Spleen (tissue), 11 donors: ENCODE data around the gene CDC123. TPM values are rescaled to one million over a fixed set of nuclear protein-coding genes. Genes with fewer than 3 reads are reported as not detected.

ENCODE experiments used
- DNase-seq: peaks from one replicate; pipeline ENCODE4 v3.0.0-alpha.2; 2020
- H3K27ac ChIP-seq, 8 donors: fragments of 200-600 bp; sonication (generic) in 7 of 8; 1 replicate in 4 of 8; 2 replicates in 4 of 8; pipeline versions ENCODE4 v1.5.0 to v1.8.0; 2016 to 2021; ENCODE audit warnings: inconsistent platforms in 4 of 8, mild to moderate bottlenecking in 4 of 8, moderate library complexity in 1 of 8
- H3K27me3 ChIP-seq, 7 donors: fragments of 200-600 bp; sonication (generic) in 6 of 7; replicated peaks in 1 of 7; 1 replicate in 4 of 7; 2 replicates in 3 of 7; pipeline versions ENCODE4 v1.5.0 to v1.8.0; 2016 to 2021; ENCODE audit warnings: inconsistent platforms in 3 of 7, mild to moderate bottlenecking in 1 of 7
- H3K36me3 ChIP-seq, 6 donors: fragments of 200-600 bp; sonication (generic) in 5 of 6; 1 replicate in 4 of 6; 2 replicates in 2 of 6; pipeline versions ENCODE4 v1.5.0 to v1.8.0; 2016 to 2021; ENCODE audit warnings: inconsistent platforms in 2 of 6
- H3K4me1 ChIP-seq, 6 donors: fragments of 200-600 bp; sonication (generic) in 5 of 6; 1 replicate in 3 of 6; 2 replicates in 3 of 6; pipeline versions ENCODE4 v1.5.0 to v1.8.0; 2016 to 2021; ENCODE audit warnings: inconsistent platforms in 3 of 6
- H3K4me3 ChIP-seq, 8 donors: fragments of 200-600 bp; sonication (generic) in 7 of 8; 1 replicate in 4 of 8; 2 replicates in 4 of 8; pipeline versions ENCODE4 v1.5.0 to v1.8.0; 2016 to 2021; ENCODE audit warnings: inconsistent platforms in 4 of 8, mild to moderate bottlenecking in 4 of 8, moderate library complexity in 2 of 8
- H3K9me3 ChIP-seq, 8 donors: fragments of 200-600 bp; sonication (generic) in 7 of 8; 1 replicate in 4 of 8; 2 replicates in 4 of 8; pipeline versions ENCODE4 v1.5.0 to v1.8.0; 2016 to 2021; ENCODE audit warnings: inconsistent platforms in 4 of 8
- CTCF ChIP-seq, 11 experiments: fragments of 200-600 bp in 7 of 11; fragments of 450-650 bp in 4 of 11; sonication (generic) in 4 of 11; IDR thresholded peaks in 8 of 11; conservative IDR thresholded peaks in 3 of 11; 1 replicate in 7 of 11; 2 replicates in 4 of 11; pipeline versions ENCODE4 v1.4.0 to v1.8.0; 2016 to 2021; ENCODE audit warnings: antibody characterized with exemption in 11 of 11, inconsistent platforms in 4 of 11, mild to moderate bottlenecking in 1 of 11
- POLR2A ChIP-seq, 3 donors: fragments of 450-650 bp; IDR thresholded peaks; one replicate each; pipeline ENCODE4 v1.5.1; 2017; ENCODE audit warnings: antibody characterized with exemption in 3 of 3, mild to moderate bottlenecking in 1 of 3
- POLR2AphosphoS5 ChIP-seq, 3 donors: sonication (generic); formaldehyde crosslinking; IDR thresholded peaks; one replicate each; pipeline ENCODE4 v1.5.1; 2017; ENCODE audit warnings: antibody characterized with exemption in 3 of 3
- WGBS, 5 donors: extraction: QIAGEN DNeasy Blood & Tissue Kit in 3 of 5; methylation state at CpG; one replicate each; pipeline versions ENCODE4 v1.1.5 to v1.1.7; 2013 to 2018; 5-methylcytosine and 5-hydroxymethylcytosine counted together
- intact Hi-C: fragments of 100-400 bp; cut with DNase I; formaldehyde crosslinking; loops from one replicate; pipeline ENCODE4 v1.15.0; 2023; ENCODE audit warnings: low total_unique reads
- polyA plus RNA-seq, 3 donors: library from polyadenylated mRNA; stranded (reverse); fragments of 200-250 nt; gene quantifications; one replicate each; pipeline ENCODE4 v1.2.1, GENCODE V29; 2013
- total RNA-seq, 7 donors: library from RNA; depleted of rRNA in 3 of 7; stranded (reverse); fragments of >200 nt in 3 of 7; fragmentation: NEBNext Ultra II Directional in 4 of 7; extraction: Animal tissue kit (Norgen Biotek cat#: 25700) in 4 of 7; gene quantifications; one replicate each; pipeline versions ENCODE4 v1.1.0 to v1.2.1, GENCODE V29; 2016 to 2021
- donor health status: healthy with polysubstance abuse.
- donor health status: DM: no; HTN: no; CAD: no; lungs with moderate emphysema.
- donor health status: DM: no; HTN: no; CAD: no.
- donor health status: Bipolar disorder and iron deficiency.
- donor health status: healthy.
- donor health status: DM: no; HTN: no; CAD: no.
- donor health status: DM: yes; HTN: yes; CAD: no.

The CDC123 gene
- total and polyA plus RNA-seq, 10 donors: 38.8 to 93.8 (median 59.9) TPM

GRCh38 chr10:12255048-12255447 is 59.1 kb downstream of the CDC123 start:
- 48 to 80% (median 70%) methylated on average over 1 of the region's 1 CpG for WGBS, 5 donors
- H3K27ac ChIP-seq: no peak overlapping the region

GRCh38 chr10:12259988-12260387 is 64.0 kb downstream of the CDC123 start:
- Histone ChIP-seq H3K36me3 (no peaks in the 10 kb centered on the region), H3K27ac (no peak overlapping the region), H3K4me3 (no peak overlapping the region), H3K4me1 (peaks cover 5 to 29% (median 23%) of the 10 kb centered on the region in 6 donors), H3K9me3 (no peaks in the 10 kb centered on the region), H3K27me3 (no peaks in the 10 kb centered on the region)
- no peak for DNase-seq
- no peak for TF ChIP-seq CTCF (IDR thresholded peaks at IDR 0.05 in 8 of 11, conservative IDR thresholded peaks at IDR 0.05 in 3 of 11)
- no peak for TF ChIP-seq POLR2A (IDR thresholded peaks at IDR 0.05)
- TF ChIP-seq POLR2AphosphoS5 (IDR thresholded peaks at IDR 0.05): no peak
- intact Hi-C loops: loop anchor here (5.0 to 10.0 kb wide), 3 partner anchors 325 to 452 kb away; no protein-coding TSS in a partner anchor
- WGBS, 5 donors: 84 to 99% (median 89%) methylated on average over 4 of the region's 4 CpGs

More at GRCh38 chr10:12255048-12255447, 59.1 kb downstream of the CDC123 start:
- Histone ChIP-seq H3K4me1 (peaks cover 0 to 11% (median 0%) of the 10 kb centered on the region in 6 donors), H3K36me3 (peaks cover 0 to 36% (median 12%) of the 10 kb centered on the region in 6 donors), H3K27me3 (no peaks in the 10 kb centered on the region), H3K4me3 (no peak overlapping the region), H3K9me3 (no peaks in the 10 kb centered on the region)
- DNase-seq: no peak
- intact Hi-C loops: no loop called here
- TF ChIP-seq POLR2AphosphoS5 (IDR thresholded peaks at IDR 0.05) (no peak), CTCF (IDR thresholded peaks at IDR 0.05 in 8 of 11, conservative IDR thresholded peaks at IDR 0.05 in 3 of 11) (no peak), POLR2A (IDR thresholded peaks at IDR 0.05) (no peak)

- Histone ChIP-seq H3K36me3 (no peaks in the 10 kb centered on the region), H3K4me1 (peaks cover 12 to 48% (median 38%) of the 10 kb centered on the region in 6 donors), H3K27ac (peak overlapping the region in 3 of 8 donors; percentile 86 to 88 (median 86)), H3K27me3 (no peaks in the 10 kb centered on the region), H3K4me3 (no peak overlapping the region), H3K9me3 (no peaks in the 10 kb centered on the region)
- DNase-seq: peak; percentile 20
- intact Hi-C loops: loop anchor here (5.0 to 10.0 kb wide), 3 partner anchors 322 to 450 kb away; no protein-coding TSS in a partner anchor
- 83 to 91% (median 89%) methylated on average over 3 of the region's 3 CpGs for WGBS, 5 donors
- TF ChIP-seq POLR2A (IDR thresholded peaks at IDR 0.05) (no peak), POLR2AphosphoS5 (IDR thresholded peaks at IDR 0.05) (no peak)
These were observed 66.4 kb downstream of the CDC123 start for GRCh38 chr10:12262278-12262981.

GRCh38 chr10:12264204-12264940 is 68.4 kb downstream of the CDC123 start:
- Histone ChIP-seq H3K9me3 (no peaks in the 10 kb centered on the region), H3K27me3 (no peaks in the 10 kb centered on the region), H3K36me3 (no peaks in the 10 kb centered on the region), H3K4me3 (peak overlapping the region in 7 of 8 donors; percentile 9 to 64 (median 31)), H3K27ac (peak overlapping the region; percentile 53 to 88 (median 84)), H3K4me1 (peaks cover 12 to 57% (median 45%) of the 10 kb centered on the region in 6 donors)
- 17 to 25% (median 24%) methylated on average over 30 to 31 of the region's 31 CpGs for WGBS, 5 donors
- TF ChIP-seq POLR2AphosphoS5 (IDR thresholded peaks at IDR 0.05) (peak; percentile 70 to 86 (median 76)), CTCF (IDR thresholded peaks at IDR 0.05 in 8 of 11, conservative IDR thresholded peaks at IDR 0.05 in 3 of 11) (peak; percentile 52 to 88 (median 79)), POLR2A (IDR thresholded peaks at IDR 0.05) (peak in 1 of 3 donors; percentile 3)
- peak; percentile 95 for DNase-seq
- intact Hi-C loops: loop anchor here (5.0 to 10.0 kb wide), 3 partner anchors 320 to 448 kb away; no protein-coding TSS in a partner anchor
